ENCODE results near the gene CDON.

The CDON gene

GRCh38 chr11:125960771-125961170 is 101.9 kb downstream of the CDON start:
- Mint-ChIP-seq H3K4me1 (ENCODE audit: low read depth in 2 of 2) (peaks cover 0 to 5% of the 10 kb centered on the region in 2 donors), H3K9me3 (peaks cover 0 to 2% of the 10 kb centered on the region in 2 donors), H3K4me3 (no peak overlapping the region), H3K27me3 (peaks cover 0 to 4% of the 10 kb centered on the region in 2 donors), H3K27ac (no peak overlapping the region), H3K36me3 (ENCODE audit: insufficient read depth) (no peaks in the 10 kb centered on the region)
- ATAC-seq (replicated peaks) (no peak), DNase-seq (no peak)

- no peaks in the 10 kb centered on the region for H3K36me3 Mint-ChIP-seq (ENCODE audit: insufficient read depth)
- H3K9me3 Mint-ChIP-seq: peaks cover 0 to 2% of the 10 kb centered on the region in 2 donors
- H3K4me1 Mint-ChIP-seq (ENCODE audit: low read depth in 2 of 2): peaks cover 0 to 5% of the 10 kb centered on the region in 2 donors
- no peak overlapping the region for H3K27ac Mint-ChIP-seq
- ATAC-seq (replicated peaks) (no peak), DNase-seq (no peak)
- peaks cover 0 to 12% of the 10 kb centered on the region in 2 donors for H3K27me3 Mint-ChIP-seq
- no peak overlapping the region for H3K4me3 Mint-ChIP-seq
Measured at GRCh38 chr11:125959931-125960330, 102.7 kb downstream of the CDON start.

- H3K27ac Mint-ChIP-seq: no peak overlapping the region
- H3K4me3 Mint-ChIP-seq: no peak overlapping the region
- no peak for DNase-seq
- no peak for ATAC-seq (replicated peaks)
- no peaks in the 10 kb centered on the region for H3K36me3 Mint-ChIP-seq (ENCODE audit: insufficient read depth)
- H3K27me3 Mint-ChIP-seq: peaks cover 2 to 16% of the 10 kb centered on the region in 2 donors
- H3K4me1 Mint-ChIP-seq (ENCODE audit: low read depth in 2 of 2): peaks cover 0 to 5% of the 10 kb centered on the region in 2 donors
- H3K9me3 Mint-ChIP-seq: peaks cover 0 to 2% of the 10 kb centered on the region in 2 donors
Measured at GRCh38 chr11:125959511-125959910, 103.2 kb downstream of the CDON start.

GRCh38 chr11:125958872-125959400 is 103.7 kb downstream of the CDON start:
- peaks cover 5 to 22% of the 10 kb centered on the region in 2 donors for H3K27me3 Mint-ChIP-seq
- H3K9me3 Mint-ChIP-seq: peaks cover 0 to 2% of the 10 kb centered on the region in 2 donors
- DNase-seq (no peak), ATAC-seq (replicated peaks) (no peak)
- no peak overlapping the region for H3K4me3 Mint-ChIP-seq
- H3K27ac Mint-ChIP-seq: no peak overlapping the region
- no peaks in the 10 kb centered on the region for H3K36me3 Mint-ChIP-seq (ENCODE audit: insufficient read depth)
- peaks cover 0 to 5% of the 10 kb centered on the region in 2 donors for H3K4me1 Mint-ChIP-seq (ENCODE audit: low read depth in 2 of 2)

GRCh38 chr11:125957618-125958332 is 104.9 kb downstream of the CDON start:
- peaks cover 0 to 5% of the 10 kb centered on the region in 2 donors for H3K4me1 Mint-ChIP-seq (ENCODE audit: low read depth in 2 of 2)
- H3K4me3 Mint-ChIP-seq: peak overlapping the region in 1 of 2 donors; percentile 2
- ATAC-seq (replicated peaks): no peak
- H3K9me3 Mint-ChIP-seq: peaks cover 0 to 2% of the 10 kb centered on the region in 2 donors
- H3K27me3 Mint-ChIP-seq: peaks cover 5 to 22% of the 10 kb centered on the region in 2 donors
- no peaks in the 10 kb centered on the region for H3K36me3 Mint-ChIP-seq (ENCODE audit: insufficient read depth)
- H3K27ac Mint-ChIP-seq: no peak overlapping the region
- no peak for DNase-seq

GRCh38 chr11:125956391-125957134 is 106.1 kb downstream of the CDON start:
- no peak overlapping the region for H3K27ac Mint-ChIP-seq
- no peaks in the 10 kb centered on the region for H3K9me3 Mint-ChIP-seq
- no peaks in the 10 kb centered on the region for H3K36me3 Mint-ChIP-seq (ENCODE audit: insufficient read depth)
- ATAC-seq (replicated peaks): no peak
- peaks cover 5 to 27% of the 10 kb centered on the region in 2 donors for H3K27me3 Mint-ChIP-seq
- no peak for DNase-seq
- H3K4me3 Mint-ChIP-seq: no peak overlapping the region
- peaks cover 0 to 5% of the 10 kb centered on the region in 2 donors for H3K4me1 Mint-ChIP-seq (ENCODE audit: low read depth in 2 of 2)

GRCh38 chr11:125955856-125956255 is 106.8 kb downstream of the CDON start:
- Mint-ChIP-seq H3K36me3 (ENCODE audit: insufficient read depth) (no peaks in the 10 kb centered on the region), H3K27ac (no peak overlapping the region), H3K27me3 (peaks cover 5 to 34% of the 10 kb centered on the region in 2 donors), H3K4me1 (ENCODE audit: low read depth in 2 of 2) (peaks cover 0 to 5% of the 10 kb centered on the region in 2 donors), H3K9me3 (no peaks in the 10 kb centered on the region), H3K4me3 (no peak overlapping the region)
- DNase-seq: no peak
- no peak for ATAC-seq (replicated peaks)

- H3K4me3 Mint-ChIP-seq: no peak overlapping the region
- no peaks in the 10 kb centered on the region for H3K36me3 Mint-ChIP-seq (ENCODE audit: insufficient read depth)
- ATAC-seq (replicated peaks) (no peak), DNase-seq (no peak)
- H3K27me3 Mint-ChIP-seq: peaks cover 5 to 42% of the 10 kb centered on the region in 2 donors
- H3K27ac Mint-ChIP-seq: no peak overlapping the region
- H3K4me1 Mint-ChIP-seq (ENCODE audit: low read depth in 2 of 2): peaks cover 0 to 5% of the 10 kb centered on the region in 2 donors
- H3K9me3 Mint-ChIP-seq: no peaks in the 10 kb centered on the region
Measured at GRCh38 chr11:125954945-125955640, 107.6 kb downstream of the CDON start.

- ATAC-seq (replicated peaks): no peak
- peaks cover 6 to 49% of the 10 kb centered on the region in 2 donors for H3K27me3 Mint-ChIP-seq
- no peak overlapping the region for H3K4me3 Mint-ChIP-seq
- no peaks in the 10 kb centered on the region for H3K36me3 Mint-ChIP-seq (ENCODE audit: insufficient read depth)
- H3K9me3 Mint-ChIP-seq: no peaks in the 10 kb centered on the region
- H3K4me1 Mint-ChIP-seq (ENCODE audit: low read depth in 2 of 2): peaks cover 0 to 5% of the 10 kb centered on the region in 2 donors
- H3K27ac Mint-ChIP-seq: no peak overlapping the region
- DNase-seq: no peak
Measured at GRCh38 chr11:125954123-125954944, 108.3 kb downstream of the CDON start.

- H3K9me3 Mint-ChIP-seq: no peaks in the 10 kb centered on the region
Measured at GRCh38 chr11:125953401-125953935, 109.2 kb downstream of the CDON start.

GRCh38 chr11:125952973-125953372 is 109.7 kb downstream of the CDON start:
- Mint-ChIP-seq H3K27me3 (peaks cover 9 to 63% of the 10 kb centered on the region in 2 donors), H3K27ac (no peak overlapping the region), H3K9me3 (no peaks in the 10 kb centered on the region)

More at GRCh38 chr11:125953401-125953935, 109.2 kb downstream of the CDON start:
- no peaks in the 10 kb centered on the region for H3K36me3 Mint-ChIP-seq (ENCODE audit: insufficient read depth)
- no peak overlapping the region for H3K27ac Mint-ChIP-seq
- H3K4me3 Mint-ChIP-seq: no peak overlapping the region
- ATAC-seq (replicated peaks) (no peak), DNase-seq (no peak)
- H3K4me1 Mint-ChIP-seq (ENCODE audit: low read depth in 2 of 2): peaks cover 0 to 5% of the 10 kb centered on the region in 2 donors
- H3K27me3 Mint-ChIP-seq: peaks cover 9 to 58% of the 10 kb centered on the region in 2 donors

GRCh38 chr11:125952559-125952958 is 110.1 kb downstream of the CDON start:
- peaks cover 9 to 67% of the 10 kb centered on the region in 2 donors for H3K27me3 Mint-ChIP-seq
- H3K4me1 Mint-ChIP-seq (ENCODE audit: low read depth in 2 of 2): peaks cover 0 to under 1% of the 10 kb centered on the region in 2 donors
- no peak overlapping the region for H3K4me3 Mint-ChIP-seq
- DNase-seq (no peak), ATAC-seq (replicated peaks) (no peak)
- no peak overlapping the region for H3K27ac Mint-ChIP-seq
- H3K36me3 Mint-ChIP-seq (ENCODE audit: insufficient read depth): no peaks in the 10 kb centered on the region
- no peaks in the 10 kb centered on the region for H3K9me3 Mint-ChIP-seq

More at GRCh38 chr11:125952973-125953372, 109.7 kb downstream of the CDON start:
- DNase-seq: no peak
- Mint-ChIP-seq H3K4me1 (ENCODE audit: low read depth in 2 of 2) (peaks cover 0 to 5% of the 10 kb centered on the region in 2 donors), H3K4me3 (no peak overlapping the region), H3K36me3 (ENCODE audit: insufficient read depth) (no peaks in the 10 kb centered on the region)
- ATAC-seq (replicated peaks): no peak
